Measurements from ENCODE around the gene MAGED4.

DNA sequence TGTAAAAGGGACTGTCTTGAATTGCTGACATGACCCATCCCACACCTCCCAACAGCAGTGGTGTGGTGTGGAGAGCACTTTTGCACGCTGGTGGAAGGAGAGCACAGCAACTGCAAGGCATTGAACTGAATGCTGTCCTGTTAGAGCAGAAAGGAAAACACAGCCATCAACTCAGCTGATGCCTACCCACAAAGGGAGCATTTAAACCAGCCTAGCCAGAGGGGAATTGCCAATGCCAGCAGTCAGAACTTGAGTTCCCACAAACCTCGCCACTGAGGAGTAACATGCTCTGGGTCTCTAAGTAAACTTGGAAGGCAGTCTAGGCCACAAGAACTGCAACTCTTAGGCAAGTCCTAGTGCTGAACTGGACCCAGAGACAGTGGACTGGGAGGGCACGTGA is 31.9 kb downstream of the MAGED4 start:
- TF ChIP-seq, protein P1, sequence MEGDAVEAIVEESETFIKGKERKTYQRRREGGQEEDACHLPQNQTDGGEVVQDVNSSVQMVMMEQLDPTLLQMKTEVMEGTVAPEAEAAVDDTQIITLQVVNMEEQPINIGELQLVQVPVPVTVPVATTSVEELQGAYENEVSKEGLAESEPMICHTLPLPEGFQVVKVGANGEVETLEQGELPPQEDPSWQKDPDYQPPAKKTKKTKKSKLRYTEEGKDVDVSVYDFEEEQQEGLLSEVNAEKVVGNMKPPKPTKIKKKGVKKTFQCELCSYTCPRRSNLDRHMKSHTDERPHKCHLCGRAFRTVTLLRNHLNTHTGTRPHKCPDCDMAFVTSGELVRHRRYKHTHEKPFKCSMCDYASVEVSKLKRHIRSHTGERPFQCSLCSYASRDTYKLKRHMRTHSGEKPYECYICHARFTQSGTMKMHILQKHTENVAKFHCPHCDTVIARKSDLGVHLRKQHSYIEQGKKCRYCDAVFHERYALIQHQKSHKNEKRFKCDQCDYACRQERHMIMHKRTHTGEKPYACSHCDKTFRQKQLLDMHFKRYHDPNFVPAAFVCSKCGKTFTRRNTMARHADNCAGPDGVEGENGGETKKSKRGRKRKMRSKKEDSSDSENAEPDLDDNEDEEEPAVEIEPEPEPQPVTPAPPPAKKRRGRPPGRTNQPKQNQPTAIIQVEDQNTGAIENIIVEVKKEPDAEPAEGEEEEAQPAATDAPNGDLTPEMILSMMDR (optimal IDR thresholded peaks at IDR 0.05 in 1 of 3, IDR thresholded peaks at IDR 0.05 in 1 of 3, conservative IDR thresholded peaks at IDR 0.05 in 1 of 3; ENCODE audit: extremely low read depth in 1 of 3, insufficient read depth in 2 of 3, low read length in 3 of 3) = no peak
- no peak for TF ChIP-seq EZH2 (IDR thresholded peaks at IDR 0.05; ENCODE audit: low read length)
